ENCODE results near the gene WDR48. TPM values are rescaled to one million over a fixed set of nuclear protein-coding genes. Genes with fewer than 3 reads are reported as not detected.
A peak's percentile ranks its signal among the peaks of the same experiment; 100 is the strongest.

WDR48 gene
- total and polyA plus RNA-seq, 9 donors, result 27.7 to 39.4 (median 33.3) TPM

- no peaks in the 10 kb centered on the region for H3K36me3 ChIP-seq (ENCODE audit: control insufficient read depth, insufficient read depth, low read length)
- no peak for DNase-seq
- H3K27ac ChIP-seq (ENCODE audit: low read length), result no peak overlapping the region
- H3K4me1 ChIP-seq (ENCODE audit: control insufficient read depth, insufficient read depth, low read length), result no peaks in the 10 kb centered on the region
- H3K9me3 ChIP-seq (replicated peaks; ENCODE audit: control insufficient read depth, low read depth, low read length), result no peaks in the 10 kb centered on the region
- no peaks in the 10 kb centered on the region for H3K27me3 ChIP-seq (ENCODE audit: control insufficient read depth, insufficient read depth, low read length)
- WGBS (ENCODE audit: insufficient coverage), result 78% methylated on average over 2 of the region's 4 CpGs
- no peak overlapping the region for H3K4me3 ChIP-seq (ENCODE audit: low read length)
Observed at GRCh38 chr3:39021465-39022285, 30.1 kb upstream of the WDR48 start.

- no peak for DNase-seq
- Histone ChIP-seq H3K4me3 (ENCODE audit: low read length) (no peak overlapping the region), H3K4me1 (ENCODE audit: control insufficient read depth, insufficient read depth, low read length) (no peaks in the 10 kb centered on the region), H3K27me3 (ENCODE audit: control insufficient read depth, insufficient read depth, low read length) (no peaks in the 10 kb centered on the region), H3K9me3 (replicated peaks; ENCODE audit: control insufficient read depth, low read depth, low read length) (no peaks in the 10 kb centered on the region), H3K36me3 (ENCODE audit: control insufficient read depth, insufficient read depth, low read length) (no peaks in the 10 kb centered on the region), H3K27ac (ENCODE audit: low read length) (no peak overlapping the region)
Observed at GRCh38 chr3:39022286-39022630, 29.6 kb upstream of the WDR48 start.

GRCh38 chr3:39024497-39024896, 27.3 kb upstream of the WDR48 start:
- DNase-seq, result no peak
- no peaks in the 10 kb centered on the region for H3K9me3 ChIP-seq (replicated peaks; ENCODE audit: control insufficient read depth, low read depth, low read length)
- H3K4me3 ChIP-seq (ENCODE audit: low read length), result no peak overlapping the region
- no peaks in the 10 kb centered on the region for H3K4me1 ChIP-seq (ENCODE audit: control insufficient read depth, insufficient read depth, low read length)
- H3K27me3 ChIP-seq (ENCODE audit: control insufficient read depth, insufficient read depth, low read length), result no peaks in the 10 kb centered on the region
- H3K27ac ChIP-seq (ENCODE audit: low read length), result no peak overlapping the region
- H3K36me3 ChIP-seq (ENCODE audit: control insufficient read depth, insufficient read depth, low read length), result no peaks in the 10 kb centered on the region

- no peaks in the 10 kb centered on the region for H3K27me3 ChIP-seq (ENCODE audit: control insufficient read depth, insufficient read depth, low read length)
- H3K36me3 ChIP-seq (ENCODE audit: control insufficient read depth, insufficient read depth, low read length), result no peaks in the 10 kb centered on the region
- H3K9me3 ChIP-seq (replicated peaks; ENCODE audit: control insufficient read depth, low read depth, low read length), result no peaks in the 10 kb centered on the region
- DNase-seq, result peak; percentile 14
- WGBS (ENCODE audit: insufficient coverage), result 75% methylated on average over 3 of the region's 6 CpGs
- H3K4me3 ChIP-seq (ENCODE audit: low read length), result no peak overlapping the region
- H3K4me1 ChIP-seq (ENCODE audit: control insufficient read depth, insufficient read depth, low read length), result no peaks in the 10 kb centered on the region
- H3K27ac ChIP-seq (ENCODE audit: low read length), result no peak overlapping the region
Observed at GRCh38 chr3:39025222-39025970, 26.4 kb upstream of the WDR48 start.

- Histone ChIP-seq H3K36me3 (ENCODE audit: control insufficient read depth, insufficient read depth, low read length) (no peaks in the 10 kb centered on the region), H3K4me3 (ENCODE audit: low read length) (no peak overlapping the region), H3K4me1 (ENCODE audit: control insufficient read depth, insufficient read depth, low read length) (no peaks in the 10 kb centered on the region), H3K27ac (ENCODE audit: low read length) (no peak overlapping the region), H3K27me3 (ENCODE audit: control insufficient read depth, insufficient read depth, low read length) (no peaks in the 10 kb centered on the region), H3K9me3 (replicated peaks; ENCODE audit: control insufficient read depth, low read depth, low read length) (no peaks in the 10 kb centered on the region)
- no peak for DNase-seq
- WGBS (ENCODE audit: insufficient coverage), result 50% methylated on average over 2 of the region's 3 CpGs
Observed at GRCh38 chr3:39028546-39028945, 23.3 kb upstream of the WDR48 start.

GRCh38 chr3:39029556-39029955, 22.3 kb upstream of the WDR48 start:
- Histone ChIP-seq H3K36me3 (ENCODE audit: control insufficient read depth, insufficient read depth, low read length) (no peaks in the 10 kb centered on the region), H3K9me3 (replicated peaks; ENCODE audit: control insufficient read depth, low read depth, low read length) (no peaks in the 10 kb centered on the region), H3K27ac (ENCODE audit: low read length) (no peak overlapping the region), H3K27me3 (ENCODE audit: control insufficient read depth, insufficient read depth, low read length) (no peaks in the 10 kb centered on the region), H3K4me3 (ENCODE audit: low read length) (no peak overlapping the region), H3K4me1 (ENCODE audit: control insufficient read depth, insufficient read depth, low read length) (no peaks in the 10 kb centered on the region)
- DNase-seq, result no peak
- no CpG with 5 or more reads among the region's 1 CpG for WGBS (ENCODE audit: insufficient coverage)

- no peaks in the 10 kb centered on the region for H3K27me3 ChIP-seq (ENCODE audit: control insufficient read depth, insufficient read depth, low read length)
- no peak for DNase-seq
- H3K4me3 ChIP-seq (ENCODE audit: low read length), result no peak overlapping the region
- H3K36me3 ChIP-seq (ENCODE audit: control insufficient read depth, insufficient read depth, low read length), result no peaks in the 10 kb centered on the region
- H3K4me1 ChIP-seq (ENCODE audit: control insufficient read depth, insufficient read depth, low read length), result no peaks in the 10 kb centered on the region
- no peak overlapping the region for H3K27ac ChIP-seq (ENCODE audit: low read length)
- peaks cover 4% of the 10 kb centered on the region for H3K9me3 ChIP-seq (replicated peaks; ENCODE audit: control insufficient read depth, low read depth, low read length)
Observed at GRCh38 chr3:39038165-39038564, 13.7 kb upstream of the WDR48 start.

GRCh38 chr3:39050029-39050428, 1.8 kb upstream of the WDR48 start:
- Histone ChIP-seq H3K9me3 (replicated peaks; ENCODE audit: control insufficient read depth, low read depth, low read length) (no peaks in the 10 kb centered on the region), H3K36me3 (ENCODE audit: control insufficient read depth, insufficient read depth, low read length) (no peaks in the 10 kb centered on the region), H3K4me3 (ENCODE audit: low read length) (no peak overlapping the region), H3K4me1 (ENCODE audit: control insufficient read depth, insufficient read depth, low read length) (peaks cover 4% of the 10 kb centered on the region), H3K27ac (ENCODE audit: low read length) (no peak overlapping the region), H3K27me3 (ENCODE audit: control insufficient read depth, insufficient read depth, low read length) (no peaks in the 10 kb centered on the region)
- DNase-seq, result peak; percentile 19

GRCh38 chr3:39052583-39052982, 767 bp downstream of the WDR48 start:
- DNase-seq, result no peak
- no CpG with 5 or more reads among the region's 11 CpGs for WGBS (ENCODE audit: insufficient coverage)
- Histone ChIP-seq H3K27ac (ENCODE audit: low read length) (peak overlapping the region; percentile 87), H3K4me3 (ENCODE audit: low read length) (peak overlapping the region; percentile 68), H3K27me3 (ENCODE audit: control insufficient read depth, insufficient read depth, low read length) (no peaks in the 10 kb centered on the region), H3K9me3 (replicated peaks; ENCODE audit: control insufficient read depth, low read depth, low read length) (no peaks in the 10 kb centered on the region), H3K36me3 (ENCODE audit: control insufficient read depth, insufficient read depth, low read length) (no peaks in the 10 kb centered on the region), H3K4me1 (ENCODE audit: control insufficient read depth, insufficient read depth, low read length) (peaks cover 4% of the 10 kb centered on the region)

GRCh38 chr3:39053696-39054095, 1.9 kb downstream of the WDR48 start:
- H3K27ac ChIP-seq (ENCODE audit: low read length), result no peak overlapping the region
- no peak for DNase-seq
- H3K9me3 ChIP-seq (replicated peaks; ENCODE audit: control insufficient read depth, low read depth, low read length), result no peaks in the 10 kb centered on the region
- WGBS (ENCODE audit: insufficient coverage), result no CpG with 5 or more reads among the region's 2 CpGs
- H3K4me1 ChIP-seq (ENCODE audit: control insufficient read depth, insufficient read depth, low read length), result peaks cover 4% of the 10 kb centered on the region
- H3K4me3 ChIP-seq (ENCODE audit: low read length), result no peak overlapping the region
- no peaks in the 10 kb centered on the region for H3K27me3 ChIP-seq (ENCODE audit: control insufficient read depth, insufficient read depth, low read length)
- H3K36me3 ChIP-seq (ENCODE audit: control insufficient read depth, insufficient read depth, low read length), result no peaks in the 10 kb centered on the region
